GM21381 (cell line): ENCODE data around the gene TM9SF3.
"Not testable (repeated sequence)": the region's sequence is repeated elsewhere in the genome, so short reads cannot be mapped to it uniquely, and the experiment has no call there.

Experiments used
- ATAC-seq: cut with Tn5 transposase; IDR thresholded peaks from one replicate; pipeline ENCODE4 v1.9.1; 2021; ENCODE audit warnings: mild to moderate bottlenecking, moderate library complexity; ENCODE audit not compliant: unreplicated experiment

Gene TM9SF3

GRCh38 chr10:96570983-96571964, 15.5 kb downstream of the TM9SF3 start:
- ATAC-seq: no peak

- ATAC-seq: no peak
These were observed 16.3 kb downstream of the TM9SF3 start for GRCh38 chr10:96570511-96570910.

GRCh38 chr10:96568402-96568801, 18.4 kb downstream of the TM9SF3 start:
- no peak for ATAC-seq

- no peak for ATAC-seq
These were observed 21.0 kb downstream of the TM9SF3 start for GRCh38 chr10:96565774-96566173.

- no peak for ATAC-seq
These were observed 25.6 kb downstream of the TM9SF3 start for GRCh38 chr10:96560966-96561887.

GRCh38 chr10:96560489-96560888, 26.3 kb downstream of the TM9SF3 start:
- ATAC-seq: no peak

GRCh38 chr10:96556003-96556402, 30.8 kb downstream of the TM9SF3 start:
- ATAC-seq: no peak

- no peak for ATAC-seq
These were observed 31.5 kb downstream of the TM9SF3 start for GRCh38 chr10:96555330-96555729.

- ATAC-seq: no peak
These were observed 38.2 kb downstream of the TM9SF3 start for GRCh38 chr10:96548589-96548988.

- not testable (repeated sequence) for ATAC-seq
These were observed 41.3 kb downstream of the TM9SF3 start for GRCh38 chr10:96545558-96545957.

- no peak for ATAC-seq
These were observed 44.9 kb downstream of the TM9SF3 start for GRCh38 chr10:96541921-96542320.

GRCh38 chr10:96540240-96540639, 46.6 kb downstream of the TM9SF3 start:
- no peak for ATAC-seq

GRCh38 chr10:96538683-96539082, 48.1 kb downstream of the TM9SF3 start:
- no peak for ATAC-seq

GRCh38 chr10:96536129-96536528, 50.7 kb downstream of the TM9SF3 start:
- ATAC-seq: no peak

- ATAC-seq: no peak
These were observed 54.3 kb downstream of the TM9SF3 start for GRCh38 chr10:96532523-96532922.

GRCh38 chr10:96529634-96530279, 57.1 kb downstream of the TM9SF3 start:
- ATAC-seq: no peak

GRCh38 chr10:96524741-96525140, 62.1 kb downstream of the TM9SF3 start:
- no peak for ATAC-seq

- ATAC-seq: no peak
These were observed 69.5 kb downstream of the TM9SF3 start for GRCh38 chr10:96517284-96517683.

GRCh38 chr10:96516337-96516736, 70.5 kb downstream of the TM9SF3 start:
- ATAC-seq: no peak

GRCh38 chr10:96513698-96514561, 72.9 kb downstream of the TM9SF3 start, which contains the start of gene TLL2:
Gene TLL2, minus strand, starts transcription at chr10:96513926. Its CDS starts 241 bp downstream, at chr10:96513685.
- peak; percentile 69 for ATAC-seq
